Activated CD4-positive, alpha-beta T cell treated with anti-CD3 and anti-CD28 coated beads, Interleukin-10, Interleukin-2, amounts not matched to agents 100 ng/mL and 50 ng/mL, durations not matched to agents 16 hours and 8 hours (primary cell): ENCODE measurements around the gene TMEM8B.
"Not testable (repeated sequence)": the region's sequence is repeated elsewhere in the genome, so short reads cannot be mapped to it uniquely, and the experiment has no call there.

Experiments
- DNase-seq: peaks from one replicate; pipeline ENCODE4 v3.0.0-alpha.2; 2020

The TMEM8B gene

DNA sequence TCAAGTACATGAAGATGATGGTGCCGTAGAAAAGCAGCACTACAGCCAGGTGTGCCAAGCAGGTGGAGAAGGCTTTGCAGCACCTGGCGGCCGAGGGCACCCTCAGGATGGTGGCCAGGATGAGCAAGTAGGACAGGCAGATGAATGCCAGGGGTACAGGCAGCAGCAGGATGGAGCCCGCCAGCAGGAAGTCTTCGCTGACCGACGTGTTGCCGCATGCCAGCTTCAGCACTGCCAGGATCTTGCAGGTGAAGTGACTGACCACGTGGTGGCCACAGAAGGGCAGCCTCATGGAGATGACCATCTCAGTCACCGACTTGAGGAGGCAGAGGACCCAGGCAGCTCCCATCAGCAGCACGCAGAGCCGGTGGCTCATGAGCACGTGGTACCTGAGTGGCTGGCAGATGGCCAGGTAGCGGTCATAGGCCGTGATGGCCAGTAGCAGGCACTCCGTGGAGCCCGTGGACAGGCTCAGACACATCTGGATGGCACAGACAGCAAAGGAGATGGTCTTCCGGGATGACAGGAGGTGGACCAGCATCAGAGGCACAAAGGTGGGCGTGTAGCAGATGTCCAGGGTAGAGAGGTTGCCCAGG, 40.7 kb downstream of the TMEM8B start:
- no peak for DNase-seq

DNA sequence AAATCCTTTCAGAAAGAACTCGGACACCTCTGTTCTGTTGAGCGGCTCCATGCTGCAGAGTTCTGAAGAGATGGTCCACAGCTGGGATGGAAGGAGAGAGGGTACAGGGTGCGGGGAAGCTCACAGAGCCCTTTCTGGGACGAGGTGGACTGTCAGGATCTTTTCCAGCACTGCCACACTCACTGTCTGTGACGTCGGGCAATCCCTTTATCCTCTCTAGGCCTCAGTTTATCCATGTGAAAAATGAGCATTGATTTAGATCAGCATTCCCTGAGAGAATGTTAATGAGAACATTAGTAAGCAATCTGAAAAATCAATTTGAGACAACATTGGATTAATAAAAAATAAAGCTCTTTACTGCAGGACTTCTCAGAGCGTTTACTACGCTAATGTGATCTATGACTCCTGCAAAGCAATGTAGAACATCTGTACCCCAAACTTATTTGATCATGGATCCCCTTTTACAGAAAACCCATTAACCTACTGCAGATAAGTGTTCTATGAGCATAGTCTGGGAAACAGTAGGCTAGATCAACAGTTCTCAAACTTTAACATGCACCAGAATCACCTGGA, 41.4 kb downstream of the TMEM8B start, which contains the start of gene OR13J1:
TSS of gene OR13J1 (minus strand) at position 51 of the 573 bp plus-strand sequence. CDS start at position 51, 0 bp downstream.
- DNase-seq, result no peak

DNA sequence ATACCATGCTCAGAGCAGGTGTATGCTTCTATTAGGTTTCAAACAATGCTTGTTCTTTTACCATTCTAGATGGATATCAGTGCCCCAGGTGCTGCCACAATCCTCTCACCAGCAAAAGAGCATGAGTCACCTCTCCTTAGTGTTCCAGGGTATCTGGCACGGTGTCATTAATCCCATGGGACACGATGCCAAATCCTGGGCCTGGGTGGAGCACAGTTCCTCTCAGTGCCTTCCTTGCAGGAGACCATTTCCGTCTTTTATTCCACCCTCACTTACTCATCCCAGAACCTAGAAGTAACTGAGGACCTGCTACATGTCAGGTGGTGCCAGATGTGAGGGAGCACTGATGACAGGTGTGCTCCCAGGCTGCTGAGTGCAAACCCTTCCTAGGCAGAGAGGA, 42.5 kb downstream of the TMEM8B start:
- DNase-seq, result no peak

DNA sequence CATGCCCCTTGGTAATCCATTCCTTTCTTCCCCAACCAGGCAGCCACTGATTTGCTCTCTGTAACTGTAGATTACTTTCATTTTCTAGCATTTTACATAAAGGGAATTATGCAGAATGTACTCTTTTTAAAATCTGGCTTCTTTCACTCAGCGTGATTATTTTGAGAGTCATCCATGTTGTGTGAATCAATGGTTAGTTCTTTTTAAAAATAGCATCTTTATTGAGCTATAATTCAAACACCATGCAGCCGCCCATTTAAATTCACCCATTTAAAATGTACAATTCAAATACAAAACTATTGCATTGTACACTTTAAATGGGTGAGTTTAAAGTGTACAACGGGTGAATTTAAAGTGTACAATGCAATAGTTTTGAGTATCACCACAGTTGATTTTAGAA, 43.5 kb downstream of the TMEM8B start:
- DNase-seq, result no peak

DNA sequence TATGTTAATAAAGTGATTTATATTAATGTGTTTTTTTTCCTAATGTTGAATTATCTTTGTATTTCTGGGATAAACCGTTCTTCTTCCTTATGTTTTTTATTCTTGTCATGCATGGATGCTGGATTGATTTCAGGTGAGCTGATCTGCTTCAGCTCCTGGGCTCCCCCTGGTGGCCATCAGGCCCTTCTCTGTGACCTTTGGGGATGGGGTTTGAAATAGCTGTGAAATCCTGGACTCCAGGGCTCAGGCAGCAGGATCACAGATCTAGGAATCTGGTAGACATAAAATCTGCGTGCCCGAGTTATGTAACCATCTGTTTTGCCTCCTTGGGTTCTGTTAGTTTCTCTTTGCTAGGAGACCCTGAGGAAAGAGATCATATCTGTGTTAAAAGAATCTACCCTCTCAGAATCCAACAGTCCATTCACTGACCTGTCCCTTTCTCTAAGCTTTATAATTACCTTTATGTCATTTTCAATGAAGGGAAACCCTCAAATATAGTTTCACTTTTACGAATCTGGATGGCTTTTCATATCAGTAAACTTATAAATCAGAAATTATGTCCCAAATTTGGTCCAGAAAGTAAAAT, 53.3 kb downstream of the TMEM8B start:
- peak; percentile 73 for DNase-seq

DNA sequence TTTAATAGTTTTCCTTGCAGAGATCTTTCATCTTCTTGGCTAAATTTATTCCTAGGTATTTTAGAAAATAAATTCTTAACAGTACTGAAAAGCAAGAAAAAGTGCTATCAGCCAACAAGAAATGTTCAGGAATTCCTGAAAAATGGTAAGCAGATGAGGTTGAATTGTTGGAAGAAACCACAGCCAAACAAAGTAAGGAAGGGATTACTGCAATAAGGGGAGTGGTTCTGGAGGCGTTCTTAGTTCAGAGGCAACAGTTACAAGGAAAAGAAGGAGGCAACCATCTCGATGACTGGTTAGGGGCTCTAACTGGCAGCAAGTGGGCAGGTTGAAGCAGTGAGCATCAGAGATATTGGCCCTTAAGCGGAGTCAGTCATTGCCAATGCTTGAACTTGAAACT, 54.0 kb downstream of the TMEM8B start:
- no peak for DNase-seq

DNA sequence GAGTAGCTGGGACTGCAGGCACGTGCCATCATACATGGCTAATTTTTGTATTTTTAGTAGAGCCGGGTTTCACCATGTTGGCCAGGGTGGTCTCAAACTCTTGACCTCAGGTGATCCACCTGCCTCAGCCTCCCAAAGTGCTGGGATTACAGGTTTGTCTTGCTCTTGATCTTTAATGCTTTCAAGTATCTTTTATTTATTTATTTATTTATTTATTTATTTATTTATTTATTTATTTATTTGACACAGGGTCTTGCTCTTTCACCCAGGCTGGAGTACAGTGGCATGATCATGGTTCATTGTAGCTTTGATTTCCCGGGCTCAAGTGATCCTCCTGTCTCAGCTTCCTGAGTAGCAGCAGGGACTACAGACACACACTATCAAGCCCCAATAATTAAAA, 55.9 kb downstream of the TMEM8B start:
- DNase-seq, result not testable (repeated sequence)

DNA sequence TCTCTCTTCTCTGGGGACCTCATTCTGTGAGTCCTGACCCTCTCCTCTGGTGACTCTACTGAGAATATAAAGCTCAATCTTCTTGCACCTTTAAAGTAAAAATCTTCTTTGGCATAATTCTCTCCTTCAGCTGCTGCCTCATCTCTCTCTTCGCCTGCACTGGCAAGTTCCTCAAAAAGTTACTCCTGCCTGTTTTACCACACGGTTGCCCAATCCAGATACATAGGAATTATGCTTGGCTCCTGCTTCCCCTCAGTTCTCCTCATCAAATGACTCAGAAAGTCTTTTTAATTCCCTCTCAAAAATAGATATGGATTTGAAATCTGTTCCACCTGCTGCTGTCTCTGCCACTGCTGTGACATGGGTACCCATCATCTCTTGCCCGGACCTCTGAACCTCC, 62.6 kb downstream of the TMEM8B start:
- no peak for DNase-seq

DNA sequence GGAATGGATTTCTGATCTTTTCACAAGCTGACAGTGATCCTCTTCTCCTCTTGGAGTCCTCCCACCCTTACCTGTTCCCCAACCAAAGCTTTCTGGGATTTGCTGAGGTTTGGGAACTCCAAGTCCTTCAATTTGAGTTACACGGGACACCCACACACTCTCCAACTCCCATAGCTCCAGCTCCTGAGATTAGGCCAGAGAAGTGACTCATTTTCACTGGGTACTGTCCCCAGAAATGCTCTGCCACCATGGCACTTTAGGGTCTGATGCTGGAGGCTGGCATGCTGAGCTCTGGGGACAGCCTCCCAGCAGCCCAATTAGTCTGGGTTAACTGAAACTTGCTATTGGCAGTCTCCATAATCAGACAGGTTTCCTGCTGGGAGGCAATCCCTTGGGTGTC, 63.0 kb downstream of the TMEM8B start:
- no peak for DNase-seq

DNA sequence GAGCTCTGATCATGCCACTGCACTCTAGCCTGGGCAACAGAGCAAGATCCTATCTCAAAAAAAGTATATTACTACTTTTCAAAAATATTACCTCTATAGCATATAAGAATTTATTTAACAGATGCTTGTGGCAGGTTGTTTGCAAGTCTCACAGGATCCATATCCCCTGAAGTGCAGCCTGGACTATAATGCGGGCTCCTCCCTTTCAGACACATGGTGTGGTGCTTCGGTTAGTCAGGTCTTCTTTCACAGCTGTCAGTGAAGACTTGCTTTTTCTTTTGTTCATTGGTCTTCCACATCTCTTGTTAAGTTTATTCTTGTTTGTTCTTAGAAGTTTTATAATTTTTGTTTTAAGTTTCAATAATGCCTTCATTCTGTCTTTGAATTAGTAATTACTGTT, 67.5 kb downstream of the TMEM8B start:
- no peak for DNase-seq

DNA sequence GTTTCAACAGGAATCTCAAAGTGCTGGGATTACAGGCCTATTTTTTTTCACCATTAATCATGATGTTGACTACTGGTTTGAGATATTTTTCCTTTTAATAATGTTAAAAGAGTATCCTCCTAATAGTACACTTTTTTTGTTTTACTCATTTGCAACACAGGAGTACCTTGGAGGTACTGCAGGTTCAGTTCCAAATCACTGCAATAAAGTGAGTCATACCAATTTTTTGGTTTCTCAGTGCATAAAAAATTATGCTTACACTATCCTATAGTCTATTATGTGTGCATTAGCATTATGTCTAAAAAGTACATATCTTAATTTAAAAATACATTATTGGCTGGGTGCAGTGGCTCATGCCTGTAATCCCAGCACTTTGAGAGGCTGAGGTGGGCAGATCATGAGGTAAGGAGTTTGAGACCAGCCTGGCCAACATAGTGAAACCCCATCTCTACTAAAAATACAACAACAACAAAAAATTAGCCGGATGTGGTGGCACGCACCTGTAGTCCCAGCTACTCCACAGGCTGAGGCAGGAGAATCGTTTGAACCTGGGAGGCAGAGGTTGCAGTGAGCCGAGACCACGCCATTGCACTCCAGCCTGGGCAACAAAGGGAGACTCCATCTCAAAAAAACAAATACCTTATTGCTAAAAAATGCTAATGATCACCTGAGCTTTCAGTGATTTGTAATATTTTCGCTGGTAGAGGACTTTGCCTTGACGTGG, 68.5 kb downstream of the TMEM8B start:
- DNase-seq, result not testable (repeated sequence)

DNA sequence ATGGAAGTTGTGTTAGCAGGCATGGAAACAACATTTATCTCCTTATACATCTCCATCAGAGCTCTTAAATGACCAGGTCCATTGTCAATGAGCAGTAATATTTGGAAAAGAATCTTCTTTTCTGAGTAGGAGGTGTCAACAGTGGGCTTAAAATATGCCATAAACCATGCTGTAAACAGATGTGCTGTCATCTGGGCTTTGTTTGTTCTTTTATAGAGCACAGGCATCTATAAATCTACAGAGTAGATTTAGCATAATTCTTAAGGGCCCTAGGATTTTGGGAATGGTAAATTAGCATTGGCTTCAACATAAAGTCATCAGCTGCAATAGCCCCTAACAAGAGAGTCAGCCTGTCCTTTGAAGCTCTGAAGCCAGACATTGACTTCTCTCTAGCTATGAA, 69.3 kb downstream of the TMEM8B start:
- no peak for DNase-seq

DNA sequence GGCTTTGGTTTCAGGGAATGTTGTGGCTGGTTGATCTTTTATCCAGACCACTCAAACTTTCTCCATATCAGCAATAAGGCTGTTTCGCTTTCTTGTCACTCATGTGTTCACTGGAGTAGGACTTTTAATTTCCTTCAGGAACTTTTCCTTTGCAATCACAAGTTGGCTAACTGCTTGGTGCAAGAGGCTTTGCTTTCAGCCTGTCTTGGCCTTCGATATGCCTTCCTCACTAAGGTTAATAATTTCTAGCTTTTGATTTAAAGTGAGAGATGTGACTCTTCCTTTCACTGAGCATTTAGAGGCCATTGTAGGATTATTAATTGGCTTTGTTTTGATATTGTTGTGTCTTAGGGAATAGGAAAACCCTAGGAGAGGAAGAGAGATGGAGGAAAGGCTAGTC, 70.0 kb downstream of the TMEM8B start:
- DNase-seq, result no peak

DNA sequence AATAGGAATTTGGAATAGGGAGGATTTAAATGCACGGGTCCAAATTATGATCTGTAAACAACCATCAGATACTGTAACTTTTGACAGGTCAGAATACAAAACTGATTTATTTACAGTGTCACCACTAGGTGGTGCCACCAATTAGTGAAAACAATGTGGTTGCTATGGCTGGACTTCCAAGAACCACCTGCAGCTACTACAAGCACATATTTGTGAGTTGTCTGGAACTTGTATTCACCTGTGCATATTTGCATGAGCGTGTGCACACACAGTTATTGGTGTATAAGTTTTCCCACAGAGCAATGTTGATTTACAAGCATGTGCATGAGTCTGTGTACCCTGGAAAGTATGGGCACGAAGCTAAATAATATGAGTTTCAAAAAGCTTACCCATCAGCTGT, 74.0 kb downstream of the TMEM8B start:
- peak; percentile 65 for DNase-seq

DNA sequence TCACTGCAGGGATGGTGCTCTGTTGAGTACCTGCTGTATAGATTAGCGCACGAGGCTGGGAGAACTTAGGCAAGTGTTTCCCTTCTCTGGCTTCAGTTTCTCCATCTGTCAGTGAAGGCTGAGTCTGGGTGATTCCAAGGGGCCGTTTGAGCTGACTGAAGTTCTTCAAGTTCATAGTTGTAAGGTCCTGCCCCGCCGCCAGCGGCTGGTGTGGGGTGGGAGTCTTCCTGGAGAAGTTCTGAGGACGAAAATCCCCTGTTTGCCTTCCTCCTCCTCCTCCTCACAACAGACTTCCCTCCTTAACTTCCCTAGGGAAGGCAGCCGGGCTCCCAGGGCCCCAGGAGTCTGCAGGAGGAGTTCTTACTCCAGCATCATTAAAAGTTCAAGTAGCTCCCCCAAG, 75.3 kb downstream of the TMEM8B start:
- DNase-seq, result no peak

DNA sequence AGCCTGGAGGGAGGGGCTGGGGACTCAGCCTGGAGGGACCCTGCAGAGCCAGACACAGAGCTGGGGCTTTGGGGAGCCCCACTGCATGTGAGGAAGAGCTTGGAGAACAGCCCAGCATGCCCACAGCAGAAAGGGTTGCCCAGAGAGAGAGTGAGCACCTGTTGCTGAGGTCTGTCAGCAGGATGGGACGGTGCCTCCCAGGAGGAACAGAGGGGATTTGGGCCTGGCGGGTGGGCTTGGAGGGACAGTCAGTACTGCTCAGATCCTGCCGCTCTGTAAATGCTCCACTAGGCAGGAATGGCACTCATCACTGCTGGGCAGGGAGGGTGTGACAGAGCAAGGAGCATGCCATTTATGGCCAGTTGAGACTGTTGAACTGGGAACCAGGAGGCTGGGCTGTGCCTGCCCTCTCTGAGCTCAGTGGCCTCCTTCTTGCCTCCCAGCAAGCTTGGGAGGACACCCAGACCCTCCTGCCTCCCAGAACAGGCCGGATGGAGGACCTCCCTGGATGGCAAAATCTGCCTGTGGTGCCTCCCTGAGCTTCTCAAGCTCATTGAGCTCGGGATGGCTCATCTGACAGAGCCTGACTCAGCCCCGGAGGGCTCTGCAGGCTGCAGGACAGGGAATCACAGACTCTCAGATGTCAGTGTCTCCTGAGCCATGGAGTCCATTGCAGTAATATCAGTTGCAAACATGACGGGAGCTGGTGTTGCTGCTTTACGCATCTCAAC, 76.2 kb downstream of the TMEM8B start:
- no peak for DNase-seq

DNA sequence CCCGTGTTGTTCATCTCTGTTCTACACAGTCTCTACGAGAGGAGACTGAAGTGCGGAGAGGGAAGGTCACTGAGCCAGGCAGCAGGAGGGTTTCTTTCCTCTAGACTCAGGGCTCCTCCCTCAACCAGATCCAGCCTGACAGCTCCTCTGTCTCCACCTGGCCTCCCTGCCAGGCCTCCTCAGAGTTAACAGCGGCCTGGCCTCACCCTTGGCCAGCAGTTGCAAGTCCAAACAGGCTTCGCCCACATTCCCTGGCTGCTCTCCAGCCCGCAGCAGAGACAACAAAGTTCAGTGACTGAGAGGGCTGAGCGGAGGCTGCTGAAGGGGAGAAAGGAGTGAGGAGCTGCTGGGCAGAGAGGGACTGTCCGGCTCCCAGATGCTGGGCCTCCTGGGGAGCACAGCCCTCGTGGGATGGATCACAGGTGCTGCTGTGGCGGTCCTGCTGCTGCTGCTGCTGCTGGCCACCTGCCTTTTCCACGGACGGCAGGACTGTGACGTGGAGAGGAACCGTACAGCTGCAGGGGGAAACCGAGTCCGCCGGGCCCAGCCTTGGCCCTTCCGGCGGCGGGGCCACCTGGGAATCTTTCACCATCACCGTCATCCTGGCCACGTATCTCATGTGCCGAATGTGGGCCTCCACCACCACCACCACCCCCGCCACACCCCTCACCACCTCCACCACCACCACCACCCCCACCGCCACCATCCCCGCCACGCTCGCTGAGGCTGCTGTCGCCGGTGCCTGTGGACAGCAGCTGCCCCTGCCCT, 77.1 kb downstream of the TMEM8B start, which contains the start of gene HRCT1:
TSS of gene HRCT1 (plus strand) at position 291 of the 768 bp plus-strand sequence. CDS start at position 377, 86 bp downstream.
- no peak for DNase-seq

DNA sequence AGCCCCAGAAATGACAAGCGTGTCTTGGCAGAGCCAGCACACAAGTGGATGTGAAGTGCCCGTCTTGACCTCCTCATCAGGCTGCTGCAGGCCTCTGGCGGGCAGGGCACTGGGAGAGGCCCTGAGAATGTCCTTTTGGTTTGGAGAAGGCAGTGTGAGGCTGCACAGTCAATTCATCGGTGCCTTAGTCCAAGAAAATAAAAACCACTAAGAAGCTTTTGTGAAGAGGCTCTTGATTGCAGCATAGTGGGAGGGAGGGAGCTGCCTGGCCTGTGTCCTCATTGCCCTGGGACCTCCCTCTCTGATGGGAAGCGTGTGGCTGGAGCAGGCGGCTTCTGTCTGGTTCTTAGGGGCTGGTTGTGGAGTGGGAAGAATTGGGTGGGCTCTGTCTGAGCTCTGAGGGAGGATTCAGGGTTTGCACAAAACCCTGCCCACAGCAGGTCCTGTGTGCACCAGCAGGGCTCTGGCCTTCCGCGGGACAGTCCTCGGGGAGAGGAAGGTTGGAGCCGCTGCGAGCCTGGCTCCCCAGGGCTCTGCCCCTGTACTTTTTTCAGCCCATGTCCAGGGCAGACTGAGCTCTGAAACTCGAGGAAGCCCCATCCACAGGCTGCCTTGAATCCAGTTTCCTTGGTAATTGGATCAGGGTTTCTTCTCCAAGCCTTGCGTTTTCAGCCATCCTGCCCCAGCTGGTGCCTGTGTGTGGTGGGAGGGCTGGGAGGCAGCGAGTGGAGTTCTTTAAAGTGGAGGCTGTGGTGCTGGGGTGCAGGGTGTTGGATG, 78.1 kb downstream of the TMEM8B start:
- DNase-seq, result no peak

DNA sequence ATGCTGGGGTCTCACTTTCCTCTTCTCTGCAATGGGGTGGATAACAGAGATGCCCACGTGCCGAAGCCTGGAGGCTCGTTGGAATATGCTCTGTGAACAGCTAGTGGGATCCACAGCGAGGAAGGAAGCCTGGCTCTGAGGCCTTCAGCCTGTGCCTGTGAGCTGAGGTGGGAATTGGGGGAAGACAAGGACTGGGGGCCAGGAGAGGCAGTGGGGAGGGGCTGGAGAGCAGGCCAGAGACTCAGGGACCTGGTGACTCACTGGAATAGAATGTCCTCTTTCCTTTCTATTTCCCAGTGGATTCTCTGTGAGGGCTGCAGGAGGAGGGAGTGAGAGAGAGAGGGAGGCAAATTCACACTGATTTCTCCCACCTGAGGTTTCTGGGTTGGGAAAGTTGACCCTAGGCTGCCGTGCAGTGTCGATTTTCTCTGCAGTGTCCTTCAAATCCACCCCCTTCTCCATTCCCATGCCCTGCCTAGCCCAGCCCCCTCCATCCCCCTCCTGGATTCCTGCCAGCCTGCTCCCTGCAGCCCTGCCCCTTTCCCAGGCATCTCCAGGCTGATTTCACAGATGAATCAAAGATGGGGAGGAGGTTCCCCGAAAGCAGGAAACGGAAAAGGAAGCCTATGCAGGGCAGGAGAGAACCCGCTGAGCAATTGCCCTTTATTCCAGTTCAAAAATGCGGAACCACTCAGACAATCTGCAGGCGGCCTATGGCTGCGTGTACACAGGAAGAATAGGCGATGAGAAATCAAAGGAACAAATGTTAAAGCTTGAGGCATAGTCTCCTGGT, 78.9 kb downstream of the TMEM8B start:
- DNase-seq, result no peak

DNA sequence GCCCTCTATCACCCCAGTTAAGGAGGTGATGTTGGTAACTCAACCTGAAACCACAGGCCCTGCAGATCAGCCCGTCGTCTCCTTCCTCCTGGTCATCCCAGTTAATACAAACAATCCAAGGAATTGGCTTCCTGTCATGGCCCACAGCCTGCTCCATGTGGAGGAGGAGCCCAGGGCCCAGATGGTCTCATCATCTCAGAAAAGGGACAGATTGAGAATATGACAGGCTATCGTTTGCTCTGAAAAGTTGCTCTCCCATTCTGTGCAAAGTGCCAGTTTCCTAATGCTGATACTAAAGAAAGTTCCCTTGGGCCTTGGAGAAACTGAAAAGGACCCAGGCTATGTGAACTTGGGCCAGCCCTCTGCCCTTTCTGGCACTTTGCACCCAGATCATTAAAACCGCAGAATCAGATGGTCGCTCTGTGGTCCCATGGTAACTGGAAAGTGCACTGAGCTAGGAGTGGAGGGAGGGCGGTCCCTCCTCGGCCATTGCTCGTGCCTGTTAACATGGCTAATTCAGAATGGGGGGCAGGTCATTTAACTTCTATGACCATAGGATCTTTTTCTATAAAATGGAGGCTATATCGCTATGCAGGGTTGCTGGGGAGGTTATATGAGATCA, 79.6 kb downstream of the TMEM8B start:
- no peak for DNase-seq
